Kidney epithelial cell (primary cell): ENCODE data around the gene MEIOSIN. TPM values are rescaled to one million over a fixed set of nuclear protein-coding genes. Genes with fewer than 3 reads are reported as not detected.
A peak's percentile ranks its signal among the peaks of the same experiment; 100 is the strongest.

Source experiments
- DNase-seq: peaks from one replicate; pipeline ENCODE4 v3.0.0-alpha.2; 2010; ENCODE audit warnings: low read depth
- H3K27me3 ChIP-seq: 2 replicates; pipeline ENCODE4 v1.6.0; 2011; ENCODE audit warnings: low read length; ENCODE audit not compliant: control insufficient read depth, insufficient read depth
- H3K36me3 ChIP-seq: 2 replicates; pipeline ENCODE4 v1.5.1; 2011; ENCODE audit warnings: low read length; ENCODE audit not compliant: control insufficient read depth, insufficient read depth
- H3K4me3 ChIP-seq: 2 replicates; pipeline ENCODE4 v1.5.1; 2011; ENCODE audit warnings: low read depth, mild to moderate bottlenecking, control low read depth, low read length
- total RNA-seq: library from RNA; depleted of rRNA; stranded (reverse); fragments of >200 nt; gene quantifications from 2 replicates; pipeline ENCODE4 v1.2.3, GENCODE V29; 2015
- TF ChIP-seq, protein P1 (sequence below): IDR thresholded peaks from 2 replicates; pipeline ENCODE4 v1.5.1; 2011; ENCODE audit warnings: mild to moderate bottlenecking, moderate library complexity, low read length, control low read depth, inconsistent platforms; ENCODE audit not compliant: insufficient read depth, poor library complexity, severe bottlenecking

The MEIOSIN gene
- total RNA-seq, 1 donor from 2014 or later: not detected

DNA sequence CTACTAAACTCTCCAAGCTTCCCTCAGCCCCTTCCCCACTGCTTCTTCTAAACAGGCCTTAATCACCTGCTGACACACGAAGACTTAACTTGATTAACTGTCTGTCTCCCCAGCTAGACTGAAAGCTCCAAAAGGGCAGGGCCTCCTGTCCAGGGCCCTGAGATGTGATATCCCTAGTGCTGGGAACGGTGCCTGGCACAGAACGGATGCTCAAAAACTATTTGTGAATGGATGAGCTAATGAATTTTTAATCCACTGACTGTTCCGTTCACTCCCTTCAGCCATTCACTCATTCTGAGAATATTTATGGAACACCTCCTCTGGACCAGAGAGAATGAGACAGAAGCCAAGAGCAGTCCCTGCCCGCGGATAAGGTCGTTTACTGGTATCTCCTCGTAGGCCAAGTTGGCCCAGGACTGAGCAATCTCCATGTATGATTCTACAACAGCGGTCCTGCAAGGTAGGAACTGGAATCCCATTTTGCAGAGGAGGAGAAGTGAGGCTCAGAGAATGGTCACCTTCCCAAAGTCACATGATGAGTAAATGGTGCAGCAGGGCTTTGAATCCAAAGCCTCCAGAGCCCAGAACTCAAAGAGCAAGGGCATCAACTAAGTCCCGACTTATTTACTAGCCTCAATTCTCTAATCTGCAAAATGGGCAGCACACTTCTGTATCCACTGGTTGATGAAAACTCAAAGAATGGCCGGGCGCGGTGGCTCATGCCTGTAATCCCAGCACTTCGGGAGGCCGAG lies 56.0 kb downstream of the MEIOSIN start:
- TF ChIP-seq, protein P1, sequence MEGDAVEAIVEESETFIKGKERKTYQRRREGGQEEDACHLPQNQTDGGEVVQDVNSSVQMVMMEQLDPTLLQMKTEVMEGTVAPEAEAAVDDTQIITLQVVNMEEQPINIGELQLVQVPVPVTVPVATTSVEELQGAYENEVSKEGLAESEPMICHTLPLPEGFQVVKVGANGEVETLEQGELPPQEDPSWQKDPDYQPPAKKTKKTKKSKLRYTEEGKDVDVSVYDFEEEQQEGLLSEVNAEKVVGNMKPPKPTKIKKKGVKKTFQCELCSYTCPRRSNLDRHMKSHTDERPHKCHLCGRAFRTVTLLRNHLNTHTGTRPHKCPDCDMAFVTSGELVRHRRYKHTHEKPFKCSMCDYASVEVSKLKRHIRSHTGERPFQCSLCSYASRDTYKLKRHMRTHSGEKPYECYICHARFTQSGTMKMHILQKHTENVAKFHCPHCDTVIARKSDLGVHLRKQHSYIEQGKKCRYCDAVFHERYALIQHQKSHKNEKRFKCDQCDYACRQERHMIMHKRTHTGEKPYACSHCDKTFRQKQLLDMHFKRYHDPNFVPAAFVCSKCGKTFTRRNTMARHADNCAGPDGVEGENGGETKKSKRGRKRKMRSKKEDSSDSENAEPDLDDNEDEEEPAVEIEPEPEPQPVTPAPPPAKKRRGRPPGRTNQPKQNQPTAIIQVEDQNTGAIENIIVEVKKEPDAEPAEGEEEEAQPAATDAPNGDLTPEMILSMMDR: no peak
- Histone ChIP-seq H3K36me3 (peaks cover 2% of the 10 kb centered on the region), H3K4me3 (no peak overlapping the region), H3K27me3 (no peaks in the 10 kb centered on the region)
- no peak for DNase-seq

DNA sequence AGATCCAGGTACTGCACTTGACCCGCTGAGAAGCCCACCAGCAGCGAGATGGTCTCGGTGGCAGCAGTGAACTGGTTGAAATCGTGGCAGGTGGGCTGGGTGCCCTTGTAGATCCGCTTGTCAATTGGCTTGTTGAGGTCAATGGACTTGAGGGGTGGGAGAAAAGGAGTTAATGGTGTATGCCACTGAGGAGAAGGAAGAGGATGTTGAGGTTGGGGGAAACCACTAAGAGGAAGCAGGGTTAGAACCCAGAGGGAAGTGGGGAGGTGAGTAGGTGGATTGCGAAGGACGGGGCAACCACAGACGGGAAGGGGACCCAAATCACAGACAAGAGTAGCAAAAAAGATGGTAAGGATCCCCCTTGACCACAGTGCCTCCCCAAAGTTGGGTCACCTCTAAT lies 57.7 kb downstream of the MEIOSIN start:
- no peak overlapping the region for H3K4me3 ChIP-seq
- peaks cover 2% of the 10 kb centered on the region for H3K36me3 ChIP-seq
- no peaks in the 10 kb centered on the region for H3K27me3 ChIP-seq
- no peak for DNase-seq
- TF ChIP-seq, protein P1: no peak

DNA sequence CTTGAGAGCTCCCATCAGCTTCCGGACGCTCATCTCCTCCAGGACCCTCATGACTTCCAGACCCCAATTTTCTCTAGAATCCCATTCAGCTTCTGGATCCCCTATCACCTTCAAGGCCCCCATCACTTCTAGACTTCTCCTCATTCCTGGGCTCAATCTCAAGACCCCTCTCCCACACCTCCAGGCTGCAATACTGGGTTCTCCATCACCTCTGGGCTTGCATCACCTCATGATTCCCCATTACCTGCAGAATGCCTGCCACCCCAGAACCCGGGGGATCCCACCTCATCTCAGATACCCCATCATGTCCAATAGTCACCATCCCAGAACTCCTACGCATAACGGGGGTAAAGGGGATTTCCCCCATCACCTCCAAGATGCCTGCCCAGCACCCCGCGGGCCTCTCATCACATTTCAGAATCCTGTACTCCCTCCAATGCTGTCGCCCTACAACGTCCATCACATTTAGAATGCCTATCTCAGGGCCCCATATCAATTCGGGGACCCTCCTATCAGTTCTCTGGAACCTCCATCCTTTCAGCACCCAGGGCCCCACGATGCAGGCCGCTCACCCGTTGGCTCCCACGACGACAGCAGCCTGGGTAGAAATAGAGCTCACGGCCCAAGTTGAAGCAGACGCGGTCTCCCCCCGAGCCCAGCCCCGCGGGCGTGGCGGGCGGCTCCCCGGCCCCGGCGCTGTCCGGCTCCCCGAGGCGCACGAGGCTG lies 58.7 kb downstream of the MEIOSIN start:
- Histone ChIP-seq H3K4me3 (peak overlapping the region; percentile 91), H3K36me3 (peaks cover 2% of the 10 kb centered on the region), H3K27me3 (no peaks in the 10 kb centered on the region)
- DNase-seq: no peak
- TF ChIP-seq, protein P1: no peak

DNA sequence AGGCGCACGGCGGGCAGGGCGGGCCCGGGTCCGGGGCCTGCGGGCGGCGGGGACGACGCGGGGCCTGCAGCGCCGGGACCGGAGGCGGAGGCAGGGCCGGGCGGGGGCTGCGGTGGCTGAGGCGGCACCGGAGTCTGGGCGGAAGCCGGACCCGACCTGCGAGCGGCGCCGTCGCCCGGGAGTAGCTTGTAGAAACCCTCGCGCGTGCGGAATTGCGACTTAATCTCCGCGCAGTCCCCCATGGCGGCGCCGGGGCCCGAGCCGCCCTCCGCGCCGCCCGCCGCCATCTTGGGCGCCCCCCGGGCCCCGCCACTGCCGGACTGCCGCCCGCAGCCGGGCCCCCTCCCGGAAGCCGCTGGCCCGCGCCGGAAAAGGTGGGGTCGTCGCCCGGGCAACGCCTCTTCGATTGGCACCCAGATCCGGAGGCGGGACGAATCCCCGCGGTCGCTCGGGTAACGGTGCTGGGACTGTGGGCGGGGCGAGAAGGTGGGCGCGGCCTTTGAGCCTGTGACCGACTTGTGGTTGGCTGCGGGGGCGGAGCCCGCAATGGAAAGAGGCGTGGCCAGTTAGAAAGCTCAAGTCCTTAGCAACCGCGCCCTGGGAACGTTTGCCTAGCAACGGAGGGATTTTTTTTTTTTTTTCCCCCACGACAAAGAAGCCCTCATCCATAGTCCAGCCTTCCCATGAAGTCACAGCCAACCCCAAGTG lies 59.4 kb downstream of the MEIOSIN start, which contains the start of gene DMWD:
Gene DMWD, minus strand, starts transcription at position 376 of the 708 bp plus-strand sequence. Its CDS starts 89 bp downstream, at position 287.
- TF ChIP-seq, protein P1: no peak
- H3K36me3 ChIP-seq: peaks cover 2% of the 10 kb centered on the region
- DNase-seq: peak; percentile 92
- peak within 1 kb of the TSS; percentile 91 for H3K4me3 ChIP-seq
- H3K27me3 ChIP-seq: no peaks in the 10 kb centered on the region

DNA sequence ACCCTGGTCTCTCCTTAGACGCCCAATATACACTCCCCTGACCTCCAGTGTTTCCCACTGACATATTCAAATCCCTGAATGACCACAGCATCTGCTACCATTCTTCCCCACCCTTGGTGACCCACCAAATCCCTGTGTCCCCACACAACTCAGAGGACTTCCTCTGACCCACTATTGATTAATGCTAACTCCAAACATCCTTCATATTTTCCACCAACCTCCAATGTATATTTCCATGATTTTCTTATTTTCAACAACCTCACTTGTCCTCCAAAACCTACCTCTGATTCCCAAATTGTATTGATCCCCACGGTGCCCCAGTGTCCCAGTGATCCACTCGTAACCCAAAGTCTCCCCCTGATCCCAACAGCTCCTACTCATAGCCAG lies 59.9 kb downstream of the MEIOSIN start:
- Histone ChIP-seq H3K36me3 (peaks cover 2% of the 10 kb centered on the region), H3K27me3 (no peaks in the 10 kb centered on the region), H3K4me3 (no peak overlapping the region)
- DNase-seq: no peak
- TF ChIP-seq, protein P1: no peak
